RWPE2 (cell line): ENCODE results near the gene SORCS2.

Experiments used
- ATAC-seq: fragments of 200-7000 bp; cut with Tn5 transposase; 3 replicates; pipeline ENCODE4 v1.9.1; 2021; ENCODE audit warnings: low read depth
- DNase-seq: peaks from one replicate; pipeline ENCODE4 v3.0.0-alpha.2; 2020; ENCODE audit warnings: low spot score
- H3K27ac ChIP-seq: fragments of 450-650 bp; 2 replicates; pipeline ENCODE4 v1.5.1; 2017; ENCODE audit warnings: mild to moderate bottlenecking; ENCODE audit not compliant: poor library complexity, severe bottlenecking
- H3K27me3 ChIP-seq: fragments of 250-450 bp; sonication (Bioruptor Pico); 2 replicates; pipeline ENCODE4 v1.5.1; 2021; ENCODE audit warnings: mild to moderate bottlenecking, moderate library complexity; ENCODE audit not compliant: insufficient read depth, poor library complexity, severe bottlenecking
- H3K36me3 ChIP-seq: fragments of 250-450 bp; sonication (Bioruptor Pico); 2 replicates; pipeline ENCODE4 v1.5.1; 2020; ENCODE audit warnings: low read depth, mild to moderate bottlenecking, moderate library complexity
- H3K4me1 ChIP-seq: fragments of 250-450 bp; sonication (Bioruptor Pico); 2 replicates; pipeline ENCODE4 v1.5.1; 2021; ENCODE audit warnings: mild to moderate bottlenecking, moderate library complexity; ENCODE audit not compliant: insufficient read depth, poor library complexity, severe bottlenecking
- H3K4me3 ChIP-seq: fragments of 250-450 bp; sonication (Bioruptor Pico); 2 replicates; pipeline ENCODE4 v1.5.1; 2021; ENCODE audit warnings: mild to moderate bottlenecking, moderate library complexity; ENCODE audit not compliant: severe bottlenecking
- H3K9me3 ChIP-seq: fragments of 250-450 bp; sonication (Bioruptor Pico); 2 replicates; pipeline ENCODE4 v1.5.1; 2021; ENCODE audit warnings: mild to moderate bottlenecking, moderate library complexity; ENCODE audit not compliant: severe bottlenecking
- TF ChIP-seq, protein P1 (sequence below): fragments of 450-650 bp; IDR thresholded peaks from one replicate; pipeline ENCODE4 v1.5.1; 2017; ENCODE audit warnings: mild to moderate bottlenecking, moderate library complexity; ENCODE audit not compliant: poor library complexity, severe bottlenecking

The SORCS2 gene

GRCh38 chr4:7477695-7478094 lies 285.4 kb downstream of the SORCS2 start:
- Histone ChIP-seq H3K27me3 (no peaks in the 10 kb centered on the region), H3K9me3 (no peaks in the 10 kb centered on the region), H3K4me1 (no peaks in the 10 kb centered on the region), H3K36me3 (no peaks in the 10 kb centered on the region), H3K4me3 (no peak overlapping the region), H3K27ac (no peak overlapping the region)
- TF ChIP-seq, protein P1, sequence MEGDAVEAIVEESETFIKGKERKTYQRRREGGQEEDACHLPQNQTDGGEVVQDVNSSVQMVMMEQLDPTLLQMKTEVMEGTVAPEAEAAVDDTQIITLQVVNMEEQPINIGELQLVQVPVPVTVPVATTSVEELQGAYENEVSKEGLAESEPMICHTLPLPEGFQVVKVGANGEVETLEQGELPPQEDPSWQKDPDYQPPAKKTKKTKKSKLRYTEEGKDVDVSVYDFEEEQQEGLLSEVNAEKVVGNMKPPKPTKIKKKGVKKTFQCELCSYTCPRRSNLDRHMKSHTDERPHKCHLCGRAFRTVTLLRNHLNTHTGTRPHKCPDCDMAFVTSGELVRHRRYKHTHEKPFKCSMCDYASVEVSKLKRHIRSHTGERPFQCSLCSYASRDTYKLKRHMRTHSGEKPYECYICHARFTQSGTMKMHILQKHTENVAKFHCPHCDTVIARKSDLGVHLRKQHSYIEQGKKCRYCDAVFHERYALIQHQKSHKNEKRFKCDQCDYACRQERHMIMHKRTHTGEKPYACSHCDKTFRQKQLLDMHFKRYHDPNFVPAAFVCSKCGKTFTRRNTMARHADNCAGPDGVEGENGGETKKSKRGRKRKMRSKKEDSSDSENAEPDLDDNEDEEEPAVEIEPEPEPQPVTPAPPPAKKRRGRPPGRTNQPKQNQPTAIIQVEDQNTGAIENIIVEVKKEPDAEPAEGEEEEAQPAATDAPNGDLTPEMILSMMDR = no peak
- ATAC-seq (no peak), DNase-seq (no peak)

GRCh38 chr4:7478665-7479064 lies 286.3 kb downstream of the SORCS2 start:
- no peaks in the 10 kb centered on the region for H3K9me3 ChIP-seq
- DNase-seq = no peak
- no peaks in the 10 kb centered on the region for H3K4me1 ChIP-seq
- ATAC-seq = no peak
- no peaks in the 10 kb centered on the region for H3K36me3 ChIP-seq
- TF ChIP-seq, protein P1 = no peak
- H3K27me3 ChIP-seq = no peaks in the 10 kb centered on the region
- H3K4me3 ChIP-seq = no peak overlapping the region
- H3K27ac ChIP-seq = no peak overlapping the region

GRCh38 chr4:7480423-7480822 lies 288.1 kb downstream of the SORCS2 start:
- Histone ChIP-seq H3K9me3 (no peaks in the 10 kb centered on the region), H3K27me3 (no peaks in the 10 kb centered on the region), H3K4me1 (no peaks in the 10 kb centered on the region), H3K27ac (no peak overlapping the region), H3K36me3 (no peaks in the 10 kb centered on the region), H3K4me3 (no peak overlapping the region)
- ATAC-seq = no peak
- DNase-seq = no peak
- TF ChIP-seq, protein P1 = no peak

- TF ChIP-seq, protein P1 = no peak
- H3K27ac ChIP-seq = no peak overlapping the region
- DNase-seq (no peak), ATAC-seq (no peak)
- no peaks in the 10 kb centered on the region for H3K36me3 ChIP-seq
- no peaks in the 10 kb centered on the region for H3K9me3 ChIP-seq
- H3K27me3 ChIP-seq = no peaks in the 10 kb centered on the region
- no peaks in the 10 kb centered on the region for H3K4me1 ChIP-seq
- H3K4me3 ChIP-seq = no peak overlapping the region
Measured at GRCh38 chr4:7481227-7481626, 288.9 kb downstream of the SORCS2 start.

DNA sequence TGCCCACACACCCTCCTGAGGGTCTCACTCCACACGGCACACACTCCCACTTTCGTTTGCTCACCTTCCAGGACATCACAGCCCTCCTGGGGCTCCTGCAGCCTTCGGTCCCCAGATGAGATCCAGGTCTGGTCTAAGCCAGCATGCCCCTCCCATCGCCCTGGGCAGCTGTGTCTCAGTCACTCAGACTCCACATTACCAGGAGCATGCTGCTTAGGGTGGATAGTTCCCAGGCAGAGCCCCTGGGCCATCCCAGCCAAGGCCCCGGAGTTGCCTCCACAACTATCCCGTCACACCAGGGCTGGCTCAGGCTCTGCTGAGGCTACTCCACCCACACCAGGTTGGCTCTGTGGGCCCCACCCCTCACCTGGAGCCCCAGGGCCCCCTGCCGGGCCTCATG lies 292.8 kb downstream of the SORCS2 start:
- TF ChIP-seq, protein P1 = no peak
- no peak for DNase-seq
- Histone ChIP-seq H3K4me3 (no peak overlapping the region), H3K4me1 (no peaks in the 10 kb centered on the region), H3K9me3 (no peaks in the 10 kb centered on the region), H3K36me3 (no peaks in the 10 kb centered on the region), H3K27me3 (no peaks in the 10 kb centered on the region), H3K27ac (no peak overlapping the region)
- ATAC-seq = no peak
